GM21528 (cell line): ENCODE results near the gene SLC49A3.
"Not testable (repeated sequence)": the region's sequence is repeated elsewhere in the genome, so short reads cannot be mapped to it uniquely, and the experiment has no call there.

Source experiments
- ATAC-seq: cut with Tn5 transposase; IDR thresholded peaks from one replicate; pipeline ENCODE4 v1.9.1; 2021; ENCODE audit warnings: mild to moderate bottlenecking, moderate library complexity; ENCODE audit not compliant: unreplicated experiment, low FRiP score

SLC49A3 gene

GRCh38 chr4:669806-670559 is 19.0 kb downstream of the SLC49A3 start:
- not testable (repeated sequence) for ATAC-seq

- not testable (repeated sequence) for ATAC-seq
Observed at GRCh38 chr4:668219-668618, 20.7 kb downstream of the SLC49A3 start.

GRCh38 chr4:667545-667925 is 21.4 kb downstream of the SLC49A3 start:
- ATAC-seq, result no peak

- no peak for ATAC-seq
Observed at GRCh38 chr4:666822-667544, 22.0 kb downstream of the SLC49A3 start.

- no peak for ATAC-seq
Observed at GRCh38 chr4:666436-666810, 22.5 kb downstream of the SLC49A3 start.

GRCh38 chr4:665751-666435 is 23.1 kb downstream of the SLC49A3 start:
- no peak for ATAC-seq

GRCh38 chr4:665381-665750 is 23.6 kb downstream of the SLC49A3 start:
- ATAC-seq, result no peak

- ATAC-seq, result no peak
Observed at GRCh38 chr4:664713-665231, 24.2 kb downstream of the SLC49A3 start.

GRCh38 chr4:663438-664428 is 25.2 kb downstream of the SLC49A3 start:
- ATAC-seq, result no peak

- no peak for ATAC-seq
Observed at GRCh38 chr4:663046-663437, 25.9 kb downstream of the SLC49A3 start.

GRCh38 chr4:661881-662761 is 26.8 kb downstream of the SLC49A3 start:
- no peak for ATAC-seq

GRCh38 chr4:661231-661630 is 27.7 kb downstream of the SLC49A3 start:
- ATAC-seq, result no peak

GRCh38 chr4:660401-660800 is 28.6 kb downstream of the SLC49A3 start:
- ATAC-seq, result no peak

GRCh38 chr4:659851-660250 is 29.1 kb downstream of the SLC49A3 start:
- no peak for ATAC-seq

- no peak for ATAC-seq
Observed at GRCh38 chr4:658681-659667, 30.0 kb downstream of the SLC49A3 start.

- no peak for ATAC-seq
Observed at GRCh38 chr4:657834-658667, 30.9 kb downstream of the SLC49A3 start.

GRCh38 chr4:657338-657833 is 31.6 kb downstream of the SLC49A3 start:
- ATAC-seq, result no peak
